ENCODE measurements around the gene RMP24.
"Not testable (repeated sequence)": the region's sequence is repeated elsewhere in the genome, so short reads cannot be mapped to it uniquely, and the experiment has no call there.

Gene RMP24

GRCh38 chr18:35969676-35970075 is 2.8 kb upstream of the RMP24 start:
- no peak for FAIRE-seq

DNA sequence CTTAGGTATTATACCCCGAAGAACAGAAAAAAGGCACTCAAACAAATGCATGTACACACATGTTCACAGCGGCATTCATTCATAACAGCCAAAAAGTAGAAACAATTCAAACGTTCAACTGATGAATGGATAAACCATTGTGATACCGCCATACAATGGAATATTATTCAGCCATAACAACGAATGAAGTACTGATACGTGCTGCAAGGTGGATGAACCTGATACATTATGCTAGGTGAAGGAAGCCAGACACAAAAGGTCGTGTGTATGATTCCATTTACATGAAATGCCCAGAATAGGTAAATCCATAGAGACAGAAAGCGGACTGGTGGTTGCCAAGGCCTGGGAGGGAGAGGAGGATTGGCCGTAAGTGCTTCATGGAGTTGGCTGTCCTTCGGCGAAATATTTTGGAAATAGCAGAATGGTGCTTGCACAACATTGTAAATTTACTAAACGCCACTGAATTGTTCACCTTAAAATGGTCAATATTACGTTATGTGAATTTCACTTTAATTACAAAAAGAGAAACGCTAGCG is 750 bp upstream of the RMP24 start:
- FAIRE-seq, result no peak

DNA sequence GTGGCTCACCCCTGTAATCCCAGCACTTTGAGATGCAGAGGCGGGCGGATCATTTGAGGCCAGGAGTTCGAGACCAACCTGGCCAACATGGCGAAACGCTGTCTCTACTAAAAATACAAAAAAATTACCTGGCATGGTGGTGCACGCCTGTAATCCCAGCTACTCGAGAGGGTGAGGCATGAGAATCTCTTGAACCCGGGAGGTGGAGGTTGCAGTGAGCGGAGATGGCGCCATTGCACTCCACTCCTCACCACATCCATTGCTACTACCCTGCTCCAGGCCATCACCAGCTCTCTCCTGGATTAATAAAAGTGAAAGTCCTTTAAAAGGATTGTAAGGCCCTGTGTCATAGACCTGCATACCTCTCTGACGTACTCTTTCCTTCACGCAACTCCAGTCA is 1.2 kb downstream of the RMP24 start:
- FAIRE-seq, result no peak

GRCh38 chr18:35974181-35974580 is 1.7 kb downstream of the RMP24 start:
- no peak for FAIRE-seq

DNA sequence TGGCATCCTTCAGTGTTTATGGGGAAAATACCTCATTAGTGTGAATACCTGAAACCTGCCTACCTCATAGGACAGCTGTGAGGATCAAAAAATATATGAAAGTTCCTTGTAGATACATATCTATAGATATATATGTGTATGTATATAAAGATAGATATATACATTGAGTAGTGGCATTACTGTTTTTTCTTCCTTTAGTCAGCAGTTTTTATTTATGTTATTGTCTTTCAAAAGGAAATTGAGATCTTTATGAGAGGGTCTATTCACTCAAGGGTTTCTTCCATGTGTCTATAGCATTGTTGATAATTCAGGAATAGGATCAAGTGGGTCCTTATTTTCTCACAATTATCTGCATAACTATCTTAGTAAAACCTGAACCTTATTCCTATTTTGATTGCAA is 6.6 kb downstream of the RMP24 start:
- no peak for FAIRE-seq

DNA sequence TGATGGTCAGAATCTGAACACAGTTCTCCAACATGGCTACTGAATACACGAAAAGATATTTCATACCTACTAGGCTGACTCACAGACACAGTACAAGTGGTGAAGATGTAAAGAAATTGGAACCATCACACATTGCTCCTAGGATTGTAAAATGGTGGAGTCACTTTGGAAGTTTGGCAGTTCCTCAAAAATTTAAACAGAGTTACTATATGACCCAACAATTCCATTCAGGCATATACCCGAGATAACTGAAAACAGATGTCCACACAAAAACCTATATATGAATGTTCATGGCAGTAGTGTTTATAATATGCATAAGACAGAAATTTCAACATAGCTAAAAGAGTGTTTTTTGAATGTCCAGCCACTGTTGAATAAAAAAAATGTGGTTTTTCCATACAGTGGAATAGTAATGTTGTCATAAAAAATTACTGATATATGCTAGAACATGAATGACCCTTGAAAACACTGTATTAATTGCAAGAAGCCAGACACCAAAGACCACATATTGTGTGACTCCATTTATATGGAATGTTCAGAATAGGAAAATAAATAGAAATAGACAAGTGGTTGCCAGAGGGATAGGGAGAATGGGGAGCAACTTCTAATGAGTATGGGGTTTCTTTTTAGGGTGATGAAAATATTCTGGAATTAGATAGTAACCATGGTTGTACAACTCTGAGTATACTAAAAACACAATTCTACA is 10.1 kb downstream of the RMP24 start:
- no peak for FAIRE-seq

GRCh38 chr18:35983147-35983546 is 10.7 kb downstream of the RMP24 start:
- no peak for FAIRE-seq

- FAIRE-seq, result no peak
Observed at GRCh38 chr18:35983818-35984217, 11.3 kb downstream of the RMP24 start.

DNA sequence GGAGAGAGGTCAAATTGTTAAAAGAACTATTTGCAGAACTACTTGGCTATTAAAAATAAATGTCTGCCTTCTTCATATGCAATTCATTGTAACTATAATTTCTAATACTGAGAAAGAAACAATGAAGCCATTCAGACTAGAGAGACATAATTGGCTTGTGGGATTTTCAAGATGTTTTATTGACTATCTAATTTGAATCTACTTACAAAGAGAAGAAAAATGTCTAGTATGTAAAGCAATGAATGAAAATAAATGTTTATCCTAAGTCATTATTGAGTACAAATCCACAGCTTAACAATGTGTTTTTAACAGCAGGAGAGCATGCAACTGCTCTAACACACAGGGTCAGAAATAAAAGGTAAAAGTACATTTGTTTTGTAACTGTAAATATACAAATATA is 19.2 kb downstream of the RMP24 start:
- no peak for FAIRE-seq

DNA sequence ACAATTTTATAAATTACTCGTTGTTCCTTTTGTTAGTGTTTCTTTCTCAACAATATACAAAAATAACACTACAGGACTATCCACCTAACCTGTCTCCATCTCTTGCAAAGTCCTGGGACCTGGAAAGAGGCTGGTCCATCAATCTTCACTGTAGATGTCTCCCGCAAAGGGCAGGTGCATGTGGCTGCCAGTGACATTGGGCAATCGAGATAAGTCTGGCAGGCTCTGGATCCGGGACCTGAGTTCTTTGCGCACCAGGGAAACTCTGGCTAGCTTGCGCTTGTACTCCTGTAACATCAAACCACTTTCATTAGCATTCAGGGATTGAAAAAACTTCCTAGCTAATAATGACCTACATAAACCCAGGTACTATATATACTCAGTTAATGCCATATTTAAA is 20.5 kb downstream of the RMP24 start:
- FAIRE-seq, result no peak

GRCh38 chr18:35998967-35999366 is 26.5 kb downstream of the RMP24 start:
- FAIRE-seq, result no peak

DNA sequence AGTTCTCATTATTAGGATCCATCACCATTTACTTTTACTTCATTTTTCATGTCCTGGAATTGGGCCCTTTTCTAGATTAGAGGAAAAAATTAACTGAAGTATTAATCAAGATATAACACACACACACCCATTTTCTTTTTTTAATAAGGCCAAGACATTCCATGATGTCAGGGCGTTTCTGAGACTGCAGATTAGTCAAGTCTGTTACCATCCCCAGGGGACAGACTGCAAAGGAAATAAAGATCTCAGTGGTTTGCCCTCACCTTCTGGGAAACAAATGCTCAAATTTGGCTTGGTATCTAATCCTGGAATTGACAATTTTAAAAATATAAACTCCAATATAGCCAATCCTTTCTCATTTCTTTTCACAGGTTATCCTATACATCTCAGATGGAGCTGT is 27.4 kb downstream of the RMP24 start:
- FAIRE-seq, result no peak

- no peak for FAIRE-seq
Observed at GRCh38 chr18:36006997-36007396, 34.5 kb downstream of the RMP24 start.

- FAIRE-seq, result no peak
Observed at GRCh38 chr18:36009214-36009613, 36.7 kb downstream of the RMP24 start.

DNA sequence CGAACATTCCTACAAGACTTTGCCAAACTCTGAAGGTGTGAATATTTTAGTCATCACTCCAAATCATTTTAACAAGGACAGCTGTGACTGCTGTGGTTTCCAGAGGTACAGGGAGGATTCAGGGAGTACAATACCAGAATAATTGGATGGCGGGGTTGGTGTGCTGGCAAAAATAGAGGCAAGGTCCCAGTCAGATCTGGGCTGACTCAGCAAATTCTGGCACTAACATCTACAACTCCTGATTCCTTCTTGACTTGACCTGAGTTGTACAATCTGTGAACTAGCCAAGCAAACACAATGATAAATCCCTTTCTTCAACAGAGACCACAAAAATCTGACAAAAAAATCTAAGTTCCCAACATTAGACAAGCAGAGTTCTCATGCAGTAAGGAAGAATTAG is 40.4 kb downstream of the RMP24 start:
- no peak for FAIRE-seq

GRCh38 chr18:36015629-36016028 is 43.1 kb downstream of the RMP24 start:
- no peak for FAIRE-seq

DNA sequence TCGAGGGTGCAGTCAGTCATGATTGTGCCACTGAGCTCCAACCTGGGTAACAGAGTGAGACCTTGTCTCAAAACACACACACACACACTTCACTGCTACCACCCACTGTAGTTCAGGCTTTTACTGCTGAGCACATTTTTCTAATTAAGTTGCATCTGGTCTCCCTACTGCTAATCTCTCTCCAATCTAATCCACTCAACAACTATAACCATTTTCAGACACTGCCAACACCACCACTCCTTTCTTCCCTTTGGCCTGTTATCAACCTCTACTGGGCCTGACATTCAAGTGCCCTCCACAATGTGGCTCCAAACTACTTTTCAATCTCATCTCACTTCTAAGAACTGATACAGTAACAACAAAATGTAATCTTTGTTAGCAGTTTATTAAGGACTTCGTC is 44.8 kb downstream of the RMP24 start:
- FAIRE-seq, result no peak

- FAIRE-seq, result no peak
Observed at GRCh38 chr18:36020174-36020711, 47.8 kb downstream of the RMP24 start.

- no peak for FAIRE-seq
Observed at GRCh38 chr18:36023336-36023735, 50.9 kb downstream of the RMP24 start.

- FAIRE-seq, result not testable (repeated sequence)
Observed at GRCh38 chr18:36024241-36024640, 51.8 kb downstream of the RMP24 start.

DNA sequence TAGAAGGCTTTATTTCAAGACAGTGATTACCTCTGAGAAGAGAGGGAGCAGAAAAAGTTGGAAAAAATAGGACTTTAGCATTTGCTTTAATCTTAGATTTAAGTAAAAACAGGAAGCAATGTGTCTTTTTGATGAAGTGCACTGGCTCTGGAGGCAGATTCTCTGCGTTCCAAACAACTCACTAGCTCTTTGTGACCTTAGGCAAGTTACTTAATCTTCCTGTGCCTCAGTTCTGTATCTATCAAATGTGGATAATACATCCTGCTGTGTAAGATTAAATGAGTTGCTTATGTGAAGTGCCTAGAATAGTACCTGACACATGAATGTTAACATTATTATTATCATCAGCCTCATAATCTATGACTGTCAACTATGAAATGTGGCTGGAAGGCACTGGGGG is 52.5 kb downstream of the RMP24 start:
- no peak for FAIRE-seq

- no peak for FAIRE-seq
Observed at GRCh38 chr18:36028859-36029258, 56.4 kb downstream of the RMP24 start.
